OCI-LY3 (cell line): ENCODE measurements around the gene CCDC126.

Source experiments
- H2AFZ ChIP-seq: fragments of 200-600, 300-600 bp; shearing (Covaris generic); 2 replicates; pipeline ENCODE4 v1.6.0; 2014; ENCODE audit warnings: antibody characterized with exemption, low read depth, low read length
- H3K27ac ChIP-seq: fragments of 200-600, 300-600 bp; sonication (generic); 2 replicates; pipeline ENCODE4 v1.5.1; 2014; ENCODE audit warnings: mild to moderate bottlenecking, low read length, moderate library complexity, mixed read lengths
- H3K27me3 ChIP-seq: fragments of 200-600, 300-600 bp; sonication (generic); 2 replicates; pipeline ENCODE4 v1.6.1; 2014; ENCODE audit warnings: low read depth, low read length, mixed read lengths
- H3K36me3 ChIP-seq: fragments of 200-600, 300-600 bp; sonication (generic); replicated peaks from 2 replicates; pipeline ENCODE3; 2014; ENCODE audit warnings: low read depth, low read length, mixed read lengths
- H3K4me1 ChIP-seq: fragments of 300-600, 200-600 bp; sonication (generic); 2 replicates; pipeline ENCODE4 v1.6.1; 2014; ENCODE audit warnings: low read length, mixed read lengths
- H3K4me2 ChIP-seq: fragments of 200-600, 300-600 bp; sonication (generic); 2 replicates; pipeline ENCODE4 v1.6.1; 2014; ENCODE audit warnings: low read length, mixed read lengths
- H3K4me3 ChIP-seq: fragments of 300-600, 200-600 bp; sonication (generic); 2 replicates; pipeline ENCODE4 v1.5.1; 2014; ENCODE audit warnings: antibody characterized with exemption, mild to moderate bottlenecking, low read length, moderate library complexity
- H3K79me2 ChIP-seq: fragments of 300-600, 200-600 bp; shearing (Covaris generic); 2 replicates; pipeline ENCODE4 v1.6.1; 2014; ENCODE audit warnings: mild to moderate bottlenecking, low read length, mixed read lengths
- H3K9ac ChIP-seq: fragments of 300-600, 200-600 bp; shearing (Covaris generic); 2 replicates; pipeline ENCODE4 v1.6.0; 2014; ENCODE audit warnings: mild to moderate bottlenecking, low read length, moderate library complexity
- H3K9me3 ChIP-seq: fragments of 200-600, 300-600 bp; shearing (Covaris generic); 2 replicates; pipeline ENCODE4 v1.6.1; 2014; ENCODE audit warnings: low read length, mixed read lengths; ENCODE audit not compliant: insufficient read depth
- H4K20me1 ChIP-seq: fragments of 200-600, 300-600 bp; sonication (generic); 2 replicates; pipeline ENCODE4 v1.6.1; 2016; ENCODE audit warnings: low read length, mixed read lengths; ENCODE audit not compliant: insufficient read depth
- CTCF ChIP-seq: fragments of 200-600, 300-600 bp; sonication (generic); IDR thresholded peaks from 2 replicates; pipeline ENCODE4 v1.5.1; 2014; ENCODE audit warnings: antibody characterized with exemption, low read length, low read depth
- EZH2phosphoT487 ChIP-seq: fragments of 200-600 bp; shearing (Covaris generic); IDR thresholded peaks from 2 replicates; pipeline ENCODE4 v1.6.1; 2018; ENCODE audit warnings: antibody characterized with exemption, mixed run types, low read depth

CCDC126 gene

DNA sequence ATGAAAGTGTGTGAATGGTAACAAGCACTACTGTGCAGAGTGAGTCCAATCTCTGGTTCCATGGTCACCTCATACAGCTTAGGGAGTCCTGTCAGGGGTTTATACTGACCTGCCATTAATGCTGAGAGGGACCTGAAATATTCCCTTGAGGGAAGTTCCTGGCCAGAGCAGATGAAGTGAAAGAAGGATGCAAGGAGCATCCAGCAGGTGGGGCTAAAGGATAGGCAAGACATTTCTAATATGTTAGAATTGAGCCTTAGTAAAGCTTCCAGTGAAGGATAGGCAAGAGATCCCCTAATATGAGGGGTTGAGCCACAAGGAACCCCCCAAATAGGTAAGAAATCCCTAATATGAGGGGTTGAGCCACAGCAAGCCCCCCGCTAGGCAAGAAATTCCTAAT, 57.3 kb downstream of the CCDC126 start:
- H3K36me3 ChIP-seq, result peaks cover 4% of the 10 kb centered on the region
- H3K9ac ChIP-seq, result no peak overlapping the region
- H2AFZ ChIP-seq, result no peak overlapping the region
- H3K79me2 ChIP-seq, result no peaks in the 10 kb centered on the region
- H4K20me1 ChIP-seq, result no peaks in the 10 kb centered on the region
- peaks cover 13% of the 10 kb centered on the region; the same call in 1 of the 2 replicates for H3K9me3 ChIP-seq
- no peaks in the 10 kb centered on the region for H3K4me1 ChIP-seq
- no peak overlapping the region for H3K4me2 ChIP-seq
- no peak overlapping the region for H3K27ac ChIP-seq
- no peak overlapping the region for H3K4me3 ChIP-seq
- no peaks in the 10 kb centered on the region for H3K27me3 ChIP-seq
- no peak for TF ChIP-seq CTCF
- no peak for TF ChIP-seq EZH2phosphoT487

DNA sequence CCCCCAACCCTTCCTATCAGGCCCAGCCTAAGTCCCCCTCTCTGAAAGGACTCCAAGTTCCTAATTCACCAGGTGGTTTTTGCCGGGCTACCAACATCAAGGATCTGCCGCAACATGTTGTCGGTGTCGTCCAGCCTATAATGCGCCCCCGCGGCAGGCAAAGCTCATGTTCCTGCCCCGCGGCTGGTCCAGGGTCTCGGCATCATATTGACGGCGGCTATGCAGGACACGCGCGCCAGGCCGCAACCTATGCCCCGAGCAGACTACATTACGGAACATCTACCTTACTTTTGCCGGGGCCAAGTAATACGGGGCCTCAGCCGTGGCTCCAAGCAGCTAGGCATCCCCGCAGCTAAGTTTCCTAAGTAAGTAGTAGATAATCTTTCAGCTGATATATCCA, 58.3 kb downstream of the CCDC126 start:
- peaks cover 13% of the 10 kb centered on the region; the same call in 1 of the 2 replicates for H3K9me3 ChIP-seq
- no peak overlapping the region for H3K27ac ChIP-seq
- TF ChIP-seq EZH2phosphoT487 (no peak), CTCF (no peak)
- H3K79me2 ChIP-seq, result no peaks in the 10 kb centered on the region
- no peak overlapping the region for H3K4me2 ChIP-seq
- H4K20me1 ChIP-seq, result no peaks in the 10 kb centered on the region
- no peaks in the 10 kb centered on the region for H3K4me1 ChIP-seq
- no peak overlapping the region for H3K4me3 ChIP-seq
- no peak overlapping the region for H3K9ac ChIP-seq
- peaks cover 4% of the 10 kb centered on the region for H3K36me3 ChIP-seq
- H2AFZ ChIP-seq, result no peak overlapping the region
- H3K27me3 ChIP-seq, result no peaks in the 10 kb centered on the region

GRCh38 chr7:23658831-23659427, 61.7 kb downstream of the CCDC126 start:
- Histone ChIP-seq H3K79me2 (no peaks in the 10 kb centered on the region), H3K4me1 (no peaks in the 10 kb centered on the region), H3K27ac (no peak overlapping the region), H4K20me1 (no peaks in the 10 kb centered on the region), H2AFZ (no peak overlapping the region), H3K4me3 (no peak overlapping the region), H3K9ac (no peak overlapping the region), H3K4me2 (no peak overlapping the region), H3K36me3 (peaks cover 4% of the 10 kb centered on the region), H3K27me3 (no peaks in the 10 kb centered on the region), H3K9me3 (peaks cover 3% of the 10 kb centered on the region; the same call in 1 of the 2 replicates)
- TF ChIP-seq CTCF (no peak), EZH2phosphoT487 (no peak)

- H3K27ac ChIP-seq, result no peak overlapping the region
- TF ChIP-seq CTCF (no peak), EZH2phosphoT487 (no peak)
- H3K9ac ChIP-seq, result no peak overlapping the region
- H3K9me3 ChIP-seq, result no peaks in the 10 kb centered on the region
- no peak overlapping the region for H3K4me2 ChIP-seq
- no peak overlapping the region for H3K4me3 ChIP-seq
- H4K20me1 ChIP-seq, result no peaks in the 10 kb centered on the region
- H3K79me2 ChIP-seq, result no peaks in the 10 kb centered on the region
- no peaks in the 10 kb centered on the region for H3K27me3 ChIP-seq
- no peak overlapping the region for H2AFZ ChIP-seq
- H3K36me3 ChIP-seq, result no peaks in the 10 kb centered on the region
- H3K4me1 ChIP-seq, result no peaks in the 10 kb centered on the region
Measured at GRCh38 chr7:23661385-23661784, 64.2 kb downstream of the CCDC126 start.
